ENCODE results near the gene HPCAL1.
A peak's percentile ranks its signal among the peaks of the same experiment; 100 is the strongest.
"Not testable (repeated sequence)": the region's sequence is repeated elsewhere in the genome, so short reads cannot be mapped to it uniquely, and the experiment has no call there.

Gene HPCAL1

DNA sequence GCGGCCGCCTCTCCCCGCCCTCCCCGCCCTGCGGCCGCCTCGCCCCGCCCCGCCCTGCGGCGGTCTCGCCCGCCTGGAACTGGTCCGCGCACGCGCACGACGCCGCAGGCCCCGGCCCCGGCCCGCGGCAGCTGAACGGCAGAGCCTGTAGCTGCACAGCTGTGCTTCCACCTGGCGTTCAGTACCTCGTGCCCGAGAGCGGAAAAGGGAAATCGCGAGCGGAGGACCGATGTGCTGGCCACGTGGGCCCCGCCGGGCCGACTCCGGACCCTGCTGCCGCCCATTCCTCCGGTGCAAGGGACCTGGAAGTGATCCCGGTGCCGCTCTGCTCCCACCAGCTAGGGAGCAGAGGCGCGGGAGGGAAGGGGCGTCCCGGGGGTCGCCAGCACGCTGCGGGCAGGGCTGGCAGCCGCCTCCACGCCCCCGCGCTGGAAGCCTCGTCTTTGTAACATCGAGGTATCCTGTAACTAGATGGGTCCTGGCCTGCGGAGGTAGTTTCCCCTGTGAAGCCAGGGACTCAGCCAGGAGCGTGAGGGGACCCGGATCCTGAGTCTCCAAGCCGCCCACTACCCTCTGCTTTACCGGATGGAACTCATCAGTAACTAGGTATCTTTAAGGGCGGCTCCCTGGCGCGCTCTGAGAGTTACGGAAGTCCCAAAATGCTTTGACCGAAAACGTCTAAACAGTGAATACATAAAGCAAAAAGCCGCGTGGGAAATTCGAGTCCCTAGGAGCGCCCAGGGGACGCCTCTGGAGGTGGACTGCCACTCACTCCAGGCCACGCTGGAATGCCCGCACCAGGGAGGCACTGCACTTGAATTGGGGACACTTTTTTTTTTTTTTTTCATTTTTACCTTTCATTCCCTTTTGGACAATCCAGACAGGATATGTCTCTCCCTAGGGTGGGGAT lies 146.1 kb downstream of the HPCAL1 start:
- peak; percentile 90 for DNase-seq

DNA sequence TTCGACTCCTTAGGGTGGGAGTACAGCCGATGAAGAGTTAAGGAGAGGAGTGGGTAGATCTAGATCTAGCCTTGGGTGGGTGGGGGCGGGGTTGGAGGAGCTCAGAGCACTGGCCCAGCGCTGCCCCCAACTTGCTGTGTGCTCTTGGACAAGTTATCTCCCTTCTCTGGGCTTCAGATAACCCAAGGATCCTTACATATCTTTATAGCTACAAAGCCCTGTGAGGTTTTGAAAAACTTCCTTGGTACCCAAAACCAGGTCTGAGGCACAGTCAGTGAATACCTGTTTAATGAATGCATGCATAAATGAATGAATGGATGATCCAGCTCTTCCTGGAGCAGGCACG lies 146.8 kb downstream of the HPCAL1 start:
- no peak for DNase-seq

DNA sequence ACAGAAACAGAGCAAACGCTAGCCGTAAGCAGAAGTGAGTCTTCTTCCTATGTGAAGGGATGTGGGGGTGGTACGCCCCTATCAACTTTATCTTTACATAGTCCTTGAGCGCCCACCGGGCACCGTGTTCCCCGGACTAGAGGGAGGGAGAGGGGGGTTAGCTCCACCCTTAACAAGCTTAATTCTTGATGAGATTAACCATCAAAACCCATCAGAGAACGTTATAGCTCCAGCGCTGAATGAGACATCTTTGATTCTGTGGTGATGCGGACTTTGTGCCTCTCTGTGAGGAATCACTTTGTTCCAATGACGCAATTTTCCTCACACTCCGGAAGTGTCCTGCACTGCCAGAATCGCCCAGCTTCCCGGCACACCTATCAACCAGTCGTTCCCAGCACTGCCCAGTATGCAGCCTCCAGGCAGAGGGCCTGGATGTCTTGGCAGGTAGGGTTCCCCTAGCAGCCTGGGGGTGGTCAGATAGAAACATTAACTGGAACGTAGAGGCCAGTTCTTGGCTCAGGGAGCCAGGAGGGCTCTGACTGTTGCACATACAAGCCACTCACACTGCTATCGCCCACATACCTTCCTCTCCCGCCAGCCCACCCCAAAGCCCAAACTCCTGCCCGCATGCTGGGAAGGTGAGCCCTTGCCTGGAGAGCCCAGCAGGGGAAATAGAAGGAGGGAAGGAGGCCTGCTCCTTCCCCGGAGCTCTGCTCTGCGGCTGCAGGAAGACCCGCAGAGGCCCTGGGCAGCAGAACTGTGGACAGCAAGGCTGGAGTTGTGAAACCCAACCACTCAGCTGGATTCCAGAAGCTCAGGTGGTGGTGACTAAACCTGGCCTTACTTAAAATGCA lies 147.4 kb downstream of the HPCAL1 start:
- DNase-seq = no peak

DNA sequence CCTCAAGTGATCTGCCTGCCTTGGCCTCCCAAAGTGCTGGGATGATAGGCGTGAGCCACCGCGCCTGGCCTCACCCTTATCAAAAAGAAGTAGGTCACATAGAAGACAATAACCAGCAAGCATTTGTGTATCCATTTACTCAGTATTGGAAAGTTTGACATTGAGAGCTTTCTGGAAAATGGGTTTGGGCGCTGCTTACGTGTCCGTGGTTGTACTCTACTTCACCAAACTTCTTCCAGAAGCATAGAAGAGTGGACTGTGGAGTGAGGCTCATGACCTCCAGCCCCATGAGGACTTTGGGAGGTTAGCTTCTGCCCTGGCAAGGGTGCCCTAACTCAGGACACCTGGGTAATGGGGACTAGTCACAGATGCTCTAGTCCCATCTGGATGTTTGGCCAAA lies 149.1 kb downstream of the HPCAL1 start:
- no peak for DNase-seq

DNA sequence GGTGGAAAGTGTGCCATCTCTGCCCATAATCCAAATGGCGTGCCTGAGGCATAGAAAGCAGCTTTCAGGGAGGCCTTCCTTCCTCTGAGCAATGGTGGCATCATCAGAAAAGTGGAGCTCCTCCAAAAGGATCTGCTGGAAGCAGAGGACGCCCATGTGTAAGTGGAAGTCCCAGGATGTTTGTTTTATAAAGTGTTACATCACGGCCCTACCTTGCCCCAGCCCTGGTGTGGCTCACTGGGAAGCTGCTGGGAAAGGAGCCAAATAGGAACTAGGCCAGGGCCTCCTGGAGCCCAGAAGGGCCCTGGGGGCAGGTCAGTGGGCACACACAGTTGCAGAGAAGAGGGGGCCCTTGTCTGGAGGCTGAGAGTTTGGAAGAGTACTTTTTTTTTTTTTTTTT lies 149.6 kb downstream of the HPCAL1 start:
- peak; percentile 35 for DNase-seq

DNA sequence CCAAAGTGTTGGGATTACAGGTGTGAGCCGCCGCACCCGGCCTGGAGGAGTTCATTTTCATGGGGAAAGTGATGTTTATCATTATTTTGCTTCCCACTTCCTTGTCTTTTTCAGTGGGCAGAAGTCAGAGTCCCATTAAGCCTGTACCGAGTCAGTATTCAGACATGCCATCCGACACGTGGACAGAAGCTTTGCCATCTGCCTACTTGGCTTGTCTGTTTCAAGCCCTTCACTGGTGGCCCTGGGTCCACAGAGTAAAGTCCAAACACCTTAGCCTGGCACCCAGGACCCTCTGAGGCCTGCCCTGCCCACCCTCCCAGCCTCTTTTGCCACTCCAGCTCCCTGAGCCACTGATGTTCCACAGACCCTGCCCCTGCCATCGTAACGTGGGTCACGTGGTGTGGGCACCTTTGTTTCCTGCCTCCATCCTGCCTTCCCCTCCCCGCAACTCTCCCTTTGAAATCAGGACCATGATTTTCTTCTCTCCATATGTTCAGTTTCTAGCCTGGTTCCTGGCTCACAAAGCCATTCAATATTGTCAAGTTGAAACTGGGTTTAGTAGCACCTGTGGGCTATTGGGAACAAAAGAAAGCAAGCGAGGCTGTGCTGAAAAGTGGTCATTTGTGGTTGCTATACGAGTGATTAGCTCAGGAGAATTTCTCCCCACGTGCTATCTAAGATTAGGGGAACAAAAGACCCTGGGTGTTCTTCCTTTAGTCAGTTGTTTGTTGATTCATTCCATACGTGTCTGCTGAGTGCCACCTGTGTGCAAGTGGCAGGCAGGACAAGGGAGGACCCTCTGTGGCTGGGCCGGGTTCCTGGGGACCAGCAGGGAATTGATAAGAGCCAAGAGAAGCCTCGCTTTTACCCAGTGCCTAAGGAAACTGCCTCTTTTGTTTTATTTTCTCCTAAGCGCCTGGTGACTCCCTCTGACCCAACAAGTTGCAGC lies 150.5 kb downstream of the HPCAL1 start:
- no peak for DNase-seq

DNA sequence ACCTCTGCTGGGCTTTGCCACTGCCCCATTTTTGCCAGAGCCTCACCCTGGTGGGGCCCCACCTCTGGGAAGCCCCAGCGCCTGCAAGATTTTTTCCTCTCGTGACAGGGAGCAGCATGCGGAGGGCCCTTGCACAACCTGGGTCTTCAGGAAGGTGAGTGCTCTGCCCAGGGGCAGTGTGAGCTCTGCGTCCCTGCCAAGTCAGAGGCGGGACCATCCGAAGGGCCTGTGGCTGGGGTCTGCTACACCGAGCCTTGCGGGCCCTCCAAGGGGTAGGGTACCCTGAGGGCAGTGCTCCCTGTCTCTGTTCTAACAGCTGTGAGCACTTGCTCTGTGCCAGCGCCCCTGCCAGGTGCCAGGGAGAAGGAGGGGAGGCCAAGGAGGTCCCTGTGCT lies 151.2 kb downstream of the HPCAL1 start:
- DNase-seq = no peak

DNA sequence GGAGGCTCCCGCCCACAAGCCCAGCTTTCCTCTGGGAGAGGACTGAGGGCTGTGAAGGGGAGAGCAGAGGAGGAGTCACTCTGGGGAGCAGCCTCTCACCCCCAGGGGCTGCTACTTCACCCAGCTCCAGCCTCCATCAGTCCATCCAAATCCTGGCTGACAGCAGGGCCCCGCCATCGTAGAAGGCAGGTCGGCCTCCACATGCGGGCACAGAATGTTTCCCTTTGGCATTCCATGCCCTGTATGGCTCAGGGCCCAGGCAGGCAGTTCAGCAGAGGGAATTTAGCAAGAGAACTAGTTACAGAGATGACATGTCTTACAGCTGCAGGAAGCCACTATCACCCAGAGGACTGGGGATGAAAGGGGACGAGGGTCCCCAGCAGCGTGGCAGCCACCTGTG lies 151.8 kb downstream of the HPCAL1 start:
- DNase-seq = no peak

DNA sequence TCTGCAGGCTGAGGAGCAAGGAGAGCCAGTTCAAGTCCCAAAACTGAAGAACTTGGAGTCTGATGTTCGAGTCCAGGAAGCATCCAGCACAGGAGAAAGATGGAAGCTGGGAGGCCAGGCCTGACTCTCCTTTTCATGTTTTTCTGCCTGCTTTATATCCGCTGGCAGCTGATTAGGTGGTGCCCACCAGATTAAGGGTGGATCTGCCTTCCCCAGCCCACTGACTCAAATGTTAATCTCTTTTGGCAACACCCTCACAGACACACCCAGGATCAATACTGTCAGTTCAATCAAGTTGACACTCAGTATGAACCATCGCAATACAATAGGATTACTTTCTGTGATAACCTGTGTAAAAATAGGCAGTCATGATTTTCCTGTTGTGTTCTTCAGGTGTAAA lies 154.5 kb downstream of the HPCAL1 start:
- not testable (repeated sequence) for DNase-seq

DNA sequence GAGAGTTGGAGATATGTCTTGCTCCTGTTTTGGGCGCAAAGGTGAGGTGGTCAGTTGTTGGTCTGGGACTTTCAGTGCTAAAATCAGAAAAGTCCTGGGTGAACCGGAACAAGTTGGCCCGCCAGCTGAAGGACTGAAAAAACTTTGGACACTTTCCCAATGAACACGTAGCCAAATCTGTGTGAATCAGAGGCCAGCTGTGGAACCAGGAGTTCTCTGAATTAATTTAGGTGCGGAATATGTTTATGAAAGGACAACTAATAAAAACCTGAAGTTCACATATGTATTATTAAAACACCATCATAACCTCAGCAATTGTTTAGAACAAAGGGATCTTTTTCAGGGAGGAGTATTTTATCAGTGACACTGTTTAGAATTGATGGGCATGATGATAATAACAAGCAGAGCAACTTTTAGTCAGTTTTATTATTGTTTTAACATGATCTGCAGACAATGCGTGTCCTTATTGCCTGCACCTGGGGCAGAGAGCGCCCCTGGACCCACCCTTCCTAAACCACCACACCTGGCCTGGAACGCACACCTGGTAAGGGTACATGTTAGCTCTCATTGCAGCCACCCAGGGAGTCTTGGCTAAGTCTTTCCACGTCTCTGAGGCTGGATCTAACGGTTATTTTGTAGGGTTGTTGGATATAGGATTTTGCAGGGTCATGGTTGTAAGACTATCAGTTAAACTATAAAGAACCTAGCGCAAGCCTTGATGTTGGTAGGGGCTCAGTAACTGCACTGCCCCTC lies 155.3 kb downstream of the HPCAL1 start:
- DNase-seq = no peak

DNA sequence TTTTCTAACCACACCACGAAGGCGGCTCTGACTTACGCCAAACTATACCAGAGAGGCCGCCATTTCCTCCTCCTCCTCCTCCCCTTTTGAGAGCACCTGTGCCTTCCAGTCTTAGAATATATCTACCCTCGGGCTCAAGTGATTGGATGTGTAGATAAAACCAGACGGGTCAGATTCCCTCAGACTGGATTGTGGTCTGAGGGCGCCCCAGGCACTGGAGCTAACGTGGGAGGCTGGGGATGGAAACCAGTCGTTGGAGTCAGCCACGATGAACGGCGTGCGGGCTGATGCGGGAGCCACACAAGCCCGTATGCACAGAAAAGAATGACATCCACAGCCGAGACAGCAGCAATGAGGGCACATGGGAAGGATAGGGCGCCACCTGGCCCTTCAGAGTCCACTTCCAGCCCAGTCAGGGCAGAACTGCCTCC lies 157.7 kb downstream of the HPCAL1 start:
- no peak for DNase-seq

DNA sequence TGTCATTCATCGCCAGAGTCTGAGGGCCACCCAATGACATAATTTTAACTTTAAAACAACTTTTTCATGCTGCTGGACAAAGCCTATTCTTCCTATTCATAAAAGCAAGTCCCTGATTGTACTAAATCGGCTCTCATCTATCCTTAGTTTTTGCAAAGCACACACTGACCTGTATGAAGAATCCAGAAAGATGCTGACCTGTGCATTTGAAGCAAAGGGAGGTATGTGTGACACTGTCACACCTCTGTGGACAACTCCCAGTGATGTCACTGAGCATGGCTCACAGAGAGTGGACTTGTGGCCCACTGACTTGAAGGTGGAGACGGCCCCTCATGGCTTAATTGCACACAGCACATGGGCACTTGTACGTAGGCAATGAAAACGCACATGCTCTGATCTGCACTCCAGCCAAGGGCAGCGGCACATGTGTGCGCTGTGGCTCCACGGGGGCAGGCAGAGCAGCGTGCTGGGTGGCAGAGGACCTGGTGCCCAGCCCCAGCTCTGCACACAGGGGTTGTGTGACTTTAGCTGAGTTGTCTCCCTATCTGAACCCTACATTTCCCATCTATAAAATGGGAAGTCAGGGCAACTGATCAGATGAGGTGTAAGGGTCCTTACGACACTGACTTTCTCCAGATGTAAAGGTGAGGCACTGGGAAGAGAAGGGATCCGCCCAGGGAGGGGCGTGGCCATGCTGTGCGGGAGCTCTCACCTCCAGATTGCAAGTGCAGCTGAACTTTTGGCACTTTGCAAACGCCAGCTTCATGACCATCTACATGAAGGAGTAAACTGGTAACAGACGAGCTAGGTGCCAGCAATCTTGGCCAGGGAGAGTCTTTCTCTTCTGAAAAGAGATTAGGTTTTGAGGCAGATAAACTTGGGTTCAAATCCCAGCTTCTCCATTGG lies 159.7 kb downstream of the HPCAL1 start:
- DNase-seq = no peak

DNA sequence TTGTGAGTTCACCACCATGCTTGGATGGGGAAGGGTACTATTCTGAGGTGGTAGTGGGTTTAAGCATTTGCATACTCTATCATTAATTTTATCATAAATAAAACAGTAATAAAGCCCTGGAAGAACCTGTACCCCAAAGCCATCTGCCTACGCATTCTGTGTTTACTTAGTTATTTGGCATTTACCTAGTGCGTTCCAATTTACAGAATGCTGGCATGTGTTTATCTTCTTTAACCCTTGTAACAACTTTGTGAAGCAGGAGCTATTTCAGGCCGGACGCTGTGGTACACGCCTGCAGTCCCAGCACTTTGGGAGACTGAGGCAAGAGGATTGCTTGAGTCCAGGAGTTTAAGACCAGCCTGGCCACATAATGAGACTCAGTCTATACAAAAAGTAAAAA lies 163.2 kb downstream of the HPCAL1 start:
- DNase-seq = no peak

DNA sequence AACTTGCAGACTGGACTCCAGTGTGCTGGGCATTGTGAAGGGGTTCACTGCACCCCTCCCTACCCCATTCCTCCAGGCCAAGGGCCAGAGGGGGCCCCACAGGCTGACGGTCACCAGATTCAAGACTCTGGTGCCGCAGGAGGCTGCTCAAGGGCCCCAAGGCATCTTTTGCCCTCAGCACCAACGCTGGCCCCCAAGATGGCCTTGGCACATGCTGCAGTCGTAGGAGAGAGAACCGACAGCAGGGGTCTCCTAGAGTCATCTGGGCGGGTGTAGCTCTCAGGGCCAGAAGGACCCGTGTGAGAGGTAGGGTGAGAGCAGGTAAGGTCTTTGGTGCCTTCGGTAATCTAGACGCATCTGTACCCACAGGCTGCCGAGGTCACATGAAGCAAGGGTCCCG lies 164.1 kb downstream of the HPCAL1 start:
- no peak for DNase-seq

DNA sequence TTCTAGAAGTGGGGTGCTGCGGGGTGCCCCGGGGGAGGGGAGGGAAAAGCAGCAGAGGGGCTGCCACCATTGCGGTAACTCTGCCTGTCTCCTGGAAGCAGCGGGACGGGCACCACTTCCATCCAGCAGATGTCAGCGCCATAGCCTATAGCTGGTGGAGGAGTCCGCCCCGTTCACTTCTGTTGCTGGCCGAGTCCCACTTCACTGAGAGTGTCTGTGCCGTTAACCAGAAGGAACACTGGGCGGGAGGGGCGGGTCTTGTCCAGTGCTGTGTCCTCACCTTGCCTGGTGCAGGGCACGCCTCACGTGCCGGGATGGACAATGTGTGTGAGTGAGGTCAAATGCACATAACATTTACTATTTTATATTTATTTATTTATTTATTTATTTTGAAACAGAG lies 164.7 kb downstream of the HPCAL1 start:
- no peak for DNase-seq

DNA sequence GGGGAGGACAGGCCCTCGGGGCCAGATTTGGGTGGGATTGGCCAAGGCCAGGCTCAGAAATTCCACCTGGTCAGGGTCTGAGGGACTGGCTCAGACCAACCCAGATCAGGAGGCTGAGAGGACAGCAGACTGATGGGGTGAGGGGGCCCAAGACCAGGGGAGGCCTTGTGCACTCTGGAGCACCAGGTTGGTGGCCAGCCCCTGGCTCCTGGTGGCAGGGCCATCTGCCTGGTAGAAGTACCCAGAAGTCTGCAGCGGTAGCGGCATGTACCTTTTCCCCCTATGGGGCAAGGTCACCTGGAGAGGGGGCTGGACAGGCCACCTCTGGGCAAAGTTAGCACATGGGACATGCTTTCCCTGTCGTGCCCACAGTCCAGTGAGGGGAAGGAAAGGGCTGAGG lies 166.6 kb downstream of the HPCAL1 start:
- DNase-seq = no peak

DNA sequence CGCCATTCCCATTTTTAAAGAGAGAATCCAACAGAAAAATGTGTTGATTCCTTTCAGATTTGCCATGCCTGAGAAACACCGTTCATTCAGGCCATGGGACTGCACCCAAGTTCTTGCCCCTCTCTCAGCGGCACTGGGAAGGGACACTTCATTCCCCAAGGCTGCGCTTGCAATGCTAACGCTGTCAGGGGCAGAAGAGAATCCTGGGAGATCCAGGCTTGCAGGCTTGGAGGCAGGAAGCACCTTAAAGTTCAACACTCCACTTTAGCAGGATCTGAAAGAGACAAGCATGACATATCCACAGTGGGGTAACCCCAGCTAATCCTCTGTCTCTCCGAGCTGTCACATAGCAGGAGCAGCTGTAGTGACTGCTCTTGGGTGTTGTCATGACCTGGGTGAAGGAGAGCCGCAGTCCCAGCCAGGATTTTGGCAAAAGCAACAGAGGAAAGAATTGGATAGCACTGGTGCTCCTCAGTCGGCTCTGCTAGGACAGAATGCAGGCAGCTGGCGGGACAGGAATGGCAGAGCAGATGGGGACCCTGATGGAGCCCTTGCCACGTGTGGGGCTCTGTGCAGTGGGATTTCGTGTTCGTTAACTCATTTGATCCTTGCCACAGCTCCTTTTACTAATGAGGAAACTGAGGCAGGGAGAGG lies 167.4 kb downstream of the HPCAL1 start:
- DNase-seq = no peak

DNA sequence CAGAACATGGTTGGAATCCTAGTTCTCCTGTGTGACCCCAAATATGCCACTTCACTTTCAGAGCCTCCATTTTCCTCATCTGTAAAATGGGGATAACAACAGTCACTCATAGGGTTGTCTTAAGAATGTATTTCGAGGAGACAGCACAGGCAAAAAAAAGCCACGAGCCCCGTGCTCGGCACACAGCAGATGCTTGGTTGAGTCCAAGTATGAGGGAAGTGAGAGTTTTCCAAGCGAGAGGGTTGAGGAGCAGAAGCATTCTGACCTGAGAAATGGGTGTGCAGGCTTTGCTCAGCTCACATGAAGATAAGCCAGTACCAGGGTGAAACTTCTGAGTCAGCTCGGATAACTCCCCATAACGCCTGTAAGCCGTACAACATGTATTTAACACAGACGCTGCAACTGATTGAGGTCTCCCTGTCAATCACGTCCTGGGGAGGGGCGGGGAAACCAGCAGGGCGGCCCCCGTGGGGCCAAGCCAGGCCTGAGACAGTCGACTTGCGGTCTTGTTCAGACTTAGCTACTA lies 168.4 kb downstream of the HPCAL1 start:
- no peak for DNase-seq

DNA sequence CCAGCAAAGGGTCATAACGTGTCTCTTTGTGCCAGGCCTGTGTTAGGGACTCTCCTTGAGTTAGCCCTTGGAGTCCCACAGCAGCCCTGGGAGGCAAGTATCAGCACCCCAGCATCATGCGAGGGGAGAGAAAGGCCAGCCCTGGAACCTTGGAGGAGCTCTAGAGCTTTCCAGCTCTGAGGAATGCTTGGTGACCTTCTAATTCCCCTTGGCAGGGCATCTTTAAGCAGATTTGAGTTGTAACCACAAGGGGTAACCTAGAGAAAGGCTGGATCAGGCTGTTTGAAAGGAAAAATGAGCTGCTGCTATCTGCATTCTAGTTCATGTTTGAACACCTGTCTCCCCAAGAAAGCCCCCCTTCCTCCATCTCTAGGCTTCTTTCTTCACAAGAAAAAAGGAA lies 169.3 kb downstream of the HPCAL1 start:
- DNase-seq = no peak

DNA sequence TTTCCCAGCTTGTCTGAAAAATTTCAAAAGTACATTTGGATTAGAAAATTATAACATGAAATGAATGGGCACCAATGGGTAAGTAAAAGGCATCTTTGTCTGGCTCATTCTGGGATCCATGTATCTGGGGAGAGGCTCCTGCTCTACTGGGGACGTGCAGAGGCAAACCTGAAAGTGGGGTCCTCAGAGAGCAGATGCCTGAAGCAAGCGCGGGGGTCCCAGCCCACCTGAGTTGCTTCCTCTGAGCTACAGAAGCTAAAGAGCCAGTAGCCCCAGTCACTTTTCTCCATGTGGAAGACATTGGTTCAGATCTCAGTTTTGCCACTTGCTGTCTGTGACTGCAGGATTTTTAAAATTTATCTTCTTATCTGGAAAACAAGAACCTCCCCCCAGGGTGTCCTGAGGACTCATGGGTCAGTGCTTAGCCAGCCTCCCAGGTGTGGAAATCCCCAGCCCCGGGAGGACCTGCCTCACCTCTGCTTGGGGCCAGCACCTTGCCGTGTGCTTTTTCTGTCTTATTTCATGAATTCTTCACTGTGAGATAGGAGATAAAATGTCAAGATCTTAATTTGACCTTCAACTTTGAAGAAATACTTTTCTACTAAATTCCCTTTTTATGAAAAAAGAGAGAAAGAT lies 170.5 kb downstream of the HPCAL1 start:
- DNase-seq = no peak

All from NCI-H446 treated with DMSO at 0.1 percent for 48 hours (cell line).